ENCODE measurements around the gene TPD52L3. TPM values are rescaled to one million over a fixed set of nuclear protein-coding genes. Genes with fewer than 3 reads are reported as not detected.

TPD52L3 gene
- total and polyA plus RNA-seq, 2 of the 13 experiments (the other 11 are each of a cell fraction or from before 2014, with no cell fraction given) = not detected

GRCh38 chr9:6354072-6354686 is 26.0 kb downstream of the TPD52L3 start:
- H3K4me1 ChIP-seq (ENCODE audit: insufficient read depth, low read length) = no peaks in the 10 kb centered on the region
- no peak overlapping the region for H3K4me2 ChIP-seq (ENCODE audit: low read depth, low read length)
- FAIRE-seq = peak; percentile 74
- no peak overlapping the region for H3K4me3 ChIP-seq (replicated peaks in 1 of 3; ENCODE audit: insufficient read depth in 1 of 3, low read depth in 2 of 3, low read length in 3 of 3)
- ATAC-seq = peak; percentile 97
- H3K27ac ChIP-seq (ENCODE audit: extremely low read length, insufficient read depth, low read length) = no peak overlapping the region
- POLR2A ChIA-PET = no interaction called here
- CTCF ChIA-PET (ENCODE audit: low intra/inter-chr PET ratio, low total read pairs) = interaction anchor here (1.4 to 2.1 kb wide), 2 partner anchors 214 to 385 kb away, joined by 5 to 8 read pairs; no protein-coding TSS in a partner anchor
- H2AFZ ChIP-seq (ENCODE audit: low read length) = no peak overlapping the region
- no peaks in the 10 kb centered on the region for H3K36me3 ChIP-seq (replicated peaks in 1 of 2; ENCODE audit: control insufficient read depth in 1 of 2, insufficient read depth in 2 of 2, low read length in 2 of 2)
- no peaks in the 10 kb centered on the region for H4K20me1 ChIP-seq (ENCODE audit: insufficient read depth, low read length)
- peaks cover 1 to 4% of the 10 kb centered on the region in 2 experiments; a peak in 1 of 5 replicates for H3K27me3 ChIP-seq (ENCODE audit: control insufficient read depth in 1 of 2, insufficient read depth in 2 of 2, low read length in 2 of 2)
- TF ChIP-seq CTCF (CRISPR knock-in tag; IDR thresholded peaks at IDR 0.05) (peak; percentile 79), SMC3 (IDR thresholded peaks at IDR 0.05; ENCODE audit: low read length) (peak; percentile 67), STAG1 (CRISPR knock-in tag; IDR thresholded peaks at IDR 0.05) (peak; percentile 89), CBX1 (IDR thresholded peaks at IDR 0.05; ENCODE audit: low read depth) (no peak), RAD21 (CRISPR knock-in tag; IDR thresholded peaks at IDR 0.05) (peak; percentile 46; the same call in 1 of the 2 replicates), CREB3 (CRISPR knock-in tag; IDR thresholded peaks at IDR 0.05) (no peak)
- WGBS (ENCODE audit: low lambda C conversion rate) = 3% methylated on average over 3 of the region's 3 CpGs
- BruUV-seq (replicated peaks) = no TSS peak
- no peak overlapping the region for H3K9ac ChIP-seq (ENCODE audit: insufficient read depth, low read depth, low read length)
- no peaks in the 10 kb centered on the region for H3K9me3 ChIP-seq (ENCODE audit: low read length)
- in situ Hi-C loops (cut with HindIII; ENCODE audit: extremely low pct_ligation_motif_present, low pct_unique_long_range_greater_than_20kb) = loop anchor here (5.0 to 25.0 kb wide), 2 partner anchors 213 to 333 kb away; no protein-coding TSS in a partner anchor
- peak; percentile 61 for DNase-seq (ENCODE audit: low spot score)
- H3K79me2 ChIP-seq (ENCODE audit: insufficient read depth, low read length) = no peaks in the 10 kb centered on the region
- intact Hi-C loops (cut with micrococcal nuclease; ENCODE audit: unreplicated experiment) = loop anchor here (2.0 to 10.0 kb wide), 2 partner anchors 59 to 141 kb away; partner anchors contain the start of gene UHRF2

All from HepG2 (cell line).